Endothelial cell (in vitro differentiated cells): ENCODE results near the gene PLEKHH3. TPM values are rescaled to one million over a fixed set of nuclear protein-coding genes. Genes with fewer than 3 reads are reported as not detected.
"Not testable (repeated sequence)": the region's sequence is repeated elsewhere in the genome, so short reads cannot be mapped to it uniquely, and the experiment has no call there.

Source experiments
- DNase-seq: peaks from one replicate; pipeline ENCODE4 v3.0.0; 2021; ENCODE audit warnings: low spot score
- H3K27ac Mint-ChIP-seq: one replicate; pipeline ENCODE4 v1.8.0; 2021; ENCODE audit warnings: mixed read lengths, inconsistent platforms; ENCODE audit not compliant: unreplicated experiment
- H3K27me3 Mint-ChIP-seq: one replicate; pipeline ENCODE4 v1.8.0; 2021; ENCODE audit warnings: mild to moderate bottlenecking, moderate library complexity, mixed read lengths, inconsistent platforms; ENCODE audit not compliant: unreplicated experiment
- H3K36me3 Mint-ChIP-seq: one replicate; pipeline ENCODE4 v1.8.0; 2021; ENCODE audit warnings: mild to moderate bottlenecking, low read depth, mixed read lengths, inconsistent platforms; ENCODE audit not compliant: unreplicated experiment
- H3K4me1 Mint-ChIP-seq: one replicate; pipeline ENCODE4 v1.8.0; 2021; ENCODE audit warnings: mild to moderate bottlenecking, mixed read lengths, inconsistent platforms; ENCODE audit not compliant: unreplicated experiment
- H3K4me3 Mint-ChIP-seq: one replicate; pipeline ENCODE4 v1.8.0; 2021; ENCODE audit warnings: mild to moderate bottlenecking, mixed read lengths, inconsistent platforms; ENCODE audit not compliant: unreplicated experiment
- H3K9me3 Mint-ChIP-seq: one replicate; pipeline ENCODE4 v1.8.0; 2021; ENCODE audit warnings: mixed read lengths, inconsistent platforms; ENCODE audit not compliant: unreplicated experiment
- CTCF ChIP-seq: fragments of 200-600 bp; sonication (generic); IDR thresholded peaks from one replicate; pipeline ENCODE4 v1.5.0; 2021; ENCODE audit warnings: antibody characterized with exemption; ENCODE audit not compliant: unreplicated experiment
- total RNA-seq: library from RNA; stranded (reverse); fragmentation: NEBNext Ultra II Directional; extraction: Animal tissue kit (Norgen Biotek cat#: 25700); gene quantifications from one replicate; pipeline ENCODE4 v1.2.1, GENCODE V29; 2021; ENCODE audit not compliant: unreplicated experiment

PLEKHH3 gene
- total RNA-seq, 1 donor from 2014 or later, result 25.2 TPM

GRCh38 chr17:42632949-42633444, 43.8 kb downstream of the PLEKHH3 start:
- Mint-ChIP-seq H3K4me1 (peaks cover 5% of the 10 kb centered on the region), H3K9me3 (no peaks in the 10 kb centered on the region), H3K4me3 (no peak overlapping the region), H3K27me3 (no peaks in the 10 kb centered on the region), H3K36me3 (no peaks in the 10 kb centered on the region), H3K27ac (no peak overlapping the region)
- TF ChIP-seq CTCF, result no peak
- no peak for DNase-seq

- no peak for DNase-seq
- Mint-ChIP-seq H3K9me3 (no peaks in the 10 kb centered on the region), H3K27me3 (peaks cover 4% of the 10 kb centered on the region), H3K4me1 (peaks cover 5% of the 10 kb centered on the region), H3K36me3 (no peaks in the 10 kb centered on the region), H3K4me3 (no peak overlapping the region), H3K27ac (no peak overlapping the region)
- TF ChIP-seq CTCF, result no peak
Observed at GRCh38 chr17:42629411-42630009, 47.3 kb downstream of the PLEKHH3 start.

- not testable (repeated sequence) for DNase-seq, H3K27me3 Mint-ChIP-seq, H3K4me3 Mint-ChIP-seq, H3K4me1 Mint-ChIP-seq, H3K36me3 Mint-ChIP-seq, H3K9me3 Mint-ChIP-seq, H3K27ac Mint-ChIP-seq
Observed at GRCh38 chr17:42627032-42627764, 49.6 kb downstream of the PLEKHH3 start.

- H3K27ac Mint-ChIP-seq, result no peak overlapping the region
- no peaks in the 10 kb centered on the region for H3K36me3 Mint-ChIP-seq
- peaks cover 6% of the 10 kb centered on the region for H3K27me3 Mint-ChIP-seq
- no peak for DNase-seq
- H3K4me3 Mint-ChIP-seq, result no peak overlapping the region
- no peaks in the 10 kb centered on the region for H3K9me3 Mint-ChIP-seq
- H3K4me1 Mint-ChIP-seq, result no peaks in the 10 kb centered on the region
- TF ChIP-seq CTCF, result no peak
Observed at GRCh38 chr17:42623732-42624596, 52.8 kb downstream of the PLEKHH3 start.

- no peaks in the 10 kb centered on the region for H3K4me1 Mint-ChIP-seq
- no peak overlapping the region for H3K4me3 Mint-ChIP-seq
- H3K27me3 Mint-ChIP-seq, result peaks cover 6% of the 10 kb centered on the region
Observed at GRCh38 chr17:42623271-42623670, 53.5 kb downstream of the PLEKHH3 start.

GRCh38 chr17:42621987-42622386, 54.8 kb downstream of the PLEKHH3 start:
- not testable (repeated sequence) for H3K4me3 Mint-ChIP-seq, H3K36me3 Mint-ChIP-seq, H3K9me3 Mint-ChIP-seq, H3K27ac Mint-ChIP-seq, DNase-seq, H3K27me3 Mint-ChIP-seq, H3K4me1 Mint-ChIP-seq

More at GRCh38 chr17:42623271-42623670, 53.5 kb downstream of the PLEKHH3 start:
- no peaks in the 10 kb centered on the region for H3K36me3 Mint-ChIP-seq
- DNase-seq, result no peak
- H3K27ac Mint-ChIP-seq, result no peak overlapping the region
- no peak for TF ChIP-seq CTCF
- no peaks in the 10 kb centered on the region for H3K9me3 Mint-ChIP-seq
